Dermis blood vessel endothelial cell (primary cell): ENCODE measurements around the gene CCDC190. TPM values are rescaled to one million over a fixed set of nuclear protein-coding genes. Genes with fewer than 3 reads are reported as not detected.
"Not testable (repeated sequence)": the region's sequence is repeated elsewhere in the genome, so short reads cannot be mapped to it uniquely, and the experiment has no call there.

Experiments used
- DNase-seq: peaks from one replicate; pipeline ENCODE4 v3.0.0; 2010
- total RNA-seq: library from RNA; depleted of rRNA; stranded (reverse); fragments of >200 nt; gene quantifications from 2 replicates; pipeline ENCODE4 v1.2.3, GENCODE V29; 2014

The CCDC190 gene
- total RNA-seq, 1 donor from 2014 or later, result not detected

GRCh38 chr1:162829268-162829667 is 31.7 kb downstream of the CCDC190 start:
- DNase-seq, result no peak

- no peak for DNase-seq
Measured at GRCh38 chr1:162823771-162824525, 37.0 kb downstream of the CCDC190 start.

GRCh38 chr1:162823231-162823630 is 37.7 kb downstream of the CCDC190 start:
- peak; percentile 34 for DNase-seq

- peak; percentile 17 for DNase-seq
Measured at GRCh38 chr1:162822391-162823200, 38.4 kb downstream of the CCDC190 start.

- not testable (repeated sequence) for DNase-seq
Measured at GRCh38 chr1:162818666-162819065, 42.3 kb downstream of the CCDC190 start.

- not testable (repeated sequence) for DNase-seq
Measured at GRCh38 chr1:162818136-162818535, 42.8 kb downstream of the CCDC190 start.

- DNase-seq, result not testable (repeated sequence)
Measured at GRCh38 chr1:162812357-162812756, 48.6 kb downstream of the CCDC190 start.

GRCh38 chr1:162807503-162807902 is 53.5 kb downstream of the CCDC190 start:
- DNase-seq, result not testable (repeated sequence)

Other genes with a start within 250 kb of the CCDC190 start
- 6.5 and 11.1 TPM in 2 replicates for gene DDR2, start 228.7 kb downstream of the CCDC190 start, total RNA-seq
- gene HSD17B7, start 70.5 kb downstream of the CCDC190 start, total RNA-seq, result 18.7 and 30.2 TPM in 2 replicates
- 9.2 and 26.5 TPM in 2 replicates for gene RGS4, start 208.2 kb upstream of the CCDC190 start, total RNA-seq